Adrenal gland (tissue), 12 donors: ENCODE data around the gene LIM2. TPM values are rescaled to one million over a fixed set of nuclear protein-coding genes. Genes with fewer than 3 reads are reported as not detected.
A peak's percentile ranks its signal among the peaks of the same experiment; 100 is the strongest.

Source experiments
- DNase-seq, 7 donors: peaks; one replicate each; pipeline ENCODE4 v3.0.0-alpha.2; 2019 to 2020
- H3K27ac ChIP-seq, 5 donors: fragments of 200-600 bp; sonication (generic) in 4 of 5; 1 replicate in 3 of 5; 2 replicates in 2 of 5; pipeline versions ENCODE4 v1.5.1 to v1.8.0; 2016 to 2020; ENCODE audit warnings: mild to moderate bottlenecking in 1 of 5
- H3K27me3 ChIP-seq: fragments of 200-600 bp; 2 replicates; pipeline ENCODE4 v1.8.0; 2021
- H3K36me3 ChIP-seq, 2 donors: fragments of 200-600 bp; replicated peaks in 1 of 2; 1 replicate in 1 of 2; 2 replicates in 1 of 2; pipeline versions ENCODE4 v1.5.1 to v1.8.0; 2018 to 2022
- H3K4me1 ChIP-seq, 2 donors: fragments of 200-600 bp; replicated peaks in 1 of 2; 1 replicate in 1 of 2; 2 replicates in 1 of 2; pipeline versions ENCODE4 v1.5.1 to v1.8.0; 2018 to 2021
- H3K4me3 ChIP-seq, 4 donors: fragments of 200-600 bp; sonication (generic) in 3 of 4; one replicate each; pipeline ENCODE4 v1.5.1; 2016 to 2018
- H3K9me3 ChIP-seq, 3 donors: fragments of 200-600 bp; sonication (generic) in 1 of 3; replicated peaks in 1 of 3; 1 replicate in 2 of 3; 2 replicates in 1 of 3; pipeline versions ENCODE4 v1.5.1 to v1.8.0; 2016 to 2021
- POLR2A ChIP-seq, 2 donors: fragments of 450-650 bp; IDR thresholded peaks; one replicate each; pipeline ENCODE4 v1.6.1; 2017; ENCODE audit warnings: antibody characterized with exemption in 2 of 2, mild to moderate bottlenecking in 2 of 2, moderate library complexity in 1 of 2
- WGBS, 4 donors: extraction: QIAGEN DNeasy Blood & Tissue Kit in 2 of 4; methylation state at CpG; one replicate each; pipeline versions ENCODE4 v1.1.5 to v1.1.7; 2013 to 2017; 5-methylcytosine and 5-hydroxymethylcytosine counted together
- intact Hi-C, 2 donors: fragments of 100-400 bp; cut with DNase I; formaldehyde crosslinking; loops; one replicate each; pipeline versions ENCODE4 v1.14.1 to v1.15.0; 2022 to 2023
- polyA plus RNA-seq, 3 donors: library from polyadenylated mRNA; stranded (reverse); fragments of 200-250 nt in 2 of 3; fragments of 350-450 nt in 1 of 3; fragmentation: Illumina TruSeq in 1 of 3; extraction: RNeasy Lipid Tissue Mini Kit (QIAGEN cat#74804) in 1 of 3; gene quantifications; one replicate each; pipeline ENCODE4 v1.2.3, GENCODE V29; 2013 to 2014
- total RNA-seq, 9 donors: library from RNA; depleted of rRNA in 4 of 9; stranded (reverse); fragments of >200 nt in 4 of 9; fragments of 120-200 nt in 1 of 9; fragmentation: NEBNext Ultra II Directional in 1 of 9; extraction: Animal tissue kit (Norgen Biotek cat#: 25700) in 1 of 9; gene quantifications; one replicate each; pipeline versions ENCODE4 v1.1.0 to v1.2.4, GENCODE V29; 2013 to 2023
- TF ChIP-seq, protein P1 (sequence below), 6 experiments: fragments of 450-650 bp in 4 of 6; fragments of 200-600 bp in 2 of 6; sonication (generic) in 1 of 6; IDR thresholded peaks; 1 replicate in 5 of 6; 2 replicates in 1 of 6; pipeline versions ENCODE4 v1.5.1 to v1.8.0; 2016 to 2021; ENCODE audit warnings: antibody characterized with exemption in 6 of 6, mild to moderate bottlenecking in 2 of 6, moderate library complexity in 1 of 6
- donor health status: healthy with polysubstance abuse.
- donor health status: Bipolar disorder and iron deficiency.
- donor health status: DM: yes; HTN: yes; CAD: no.
- donor health status: DM: no; HTN: no; CAD: no.
- donor health status: DM: no; HTN: no; CAD: no.
- donor health status: DM: yes; HTN: yes; CAD: no.

Gene LIM2
- total and polyA plus RNA-seq, 12 donors, result not detected

DNA sequence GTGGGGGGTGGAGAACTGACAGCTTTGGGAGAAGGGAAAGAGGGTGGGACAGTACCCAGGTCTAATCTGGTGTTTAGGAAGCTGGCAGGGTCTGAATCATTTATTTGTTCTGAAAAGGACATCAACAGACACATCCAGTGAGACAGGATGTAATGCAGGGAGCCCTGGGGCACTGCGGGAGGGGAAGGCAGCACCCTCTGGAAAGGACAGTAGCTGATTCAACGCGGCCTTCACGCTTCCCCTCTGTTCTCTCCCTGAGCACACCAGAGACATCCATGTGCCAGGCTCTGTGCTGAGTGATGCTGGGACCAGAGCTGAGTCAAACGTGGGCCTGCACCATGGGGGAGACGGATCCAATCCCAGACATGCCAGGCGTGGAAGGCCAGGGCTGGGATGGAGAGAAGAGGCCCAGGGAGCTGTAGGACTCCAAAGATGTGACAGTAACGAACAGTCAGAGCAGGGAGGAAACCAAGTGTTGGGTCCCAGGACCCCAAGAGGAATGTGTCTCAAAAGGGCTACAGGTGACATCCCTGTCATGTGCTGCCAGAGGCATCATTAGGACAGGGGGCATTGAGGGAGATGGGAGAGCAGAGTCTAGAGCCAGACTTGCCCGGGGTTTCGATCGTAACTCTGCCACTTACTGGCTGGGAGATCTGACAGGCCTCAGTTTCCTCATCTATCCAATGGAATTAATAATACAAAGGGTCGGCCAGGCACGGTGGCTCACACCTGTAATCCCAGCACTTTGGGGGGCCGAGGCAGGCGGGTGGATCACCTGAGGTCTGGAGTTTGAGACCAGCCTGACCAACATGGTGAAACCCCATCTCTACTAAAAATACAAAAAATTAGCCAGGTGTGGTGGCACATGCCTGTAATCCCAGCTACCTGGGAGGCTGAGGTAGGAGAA lies 23.3 kb downstream of the LIM2 start:
- Histone ChIP-seq H3K36me3 (no peaks in the 10 kb centered on the region), H3K27me3 (no peaks in the 10 kb centered on the region), H3K4me1 (peaks cover 16 to 46% of the 10 kb centered on the region in 2 donors), H3K9me3 (no peaks in the 10 kb centered on the region), H3K27ac (peak overlapping the region in 4 of 5 donors; percentile 17 to 96 (median 88)), H3K4me3 (no peak overlapping the region)
- DNase-seq, result peak in 6 of 7 donors; percentile 35 to 78 (median 65)
- WGBS, 4 donors, result 65 to 73% (median 68%) methylated on average over 15 of the region's 15 CpGs
- intact Hi-C loops, result no loop called here
- peak in 1 of 2 donors; percentile 35 for TF ChIP-seq POLR2A (IDR thresholded peaks at IDR 0.05)
- TF ChIP-seq, protein P1, sequence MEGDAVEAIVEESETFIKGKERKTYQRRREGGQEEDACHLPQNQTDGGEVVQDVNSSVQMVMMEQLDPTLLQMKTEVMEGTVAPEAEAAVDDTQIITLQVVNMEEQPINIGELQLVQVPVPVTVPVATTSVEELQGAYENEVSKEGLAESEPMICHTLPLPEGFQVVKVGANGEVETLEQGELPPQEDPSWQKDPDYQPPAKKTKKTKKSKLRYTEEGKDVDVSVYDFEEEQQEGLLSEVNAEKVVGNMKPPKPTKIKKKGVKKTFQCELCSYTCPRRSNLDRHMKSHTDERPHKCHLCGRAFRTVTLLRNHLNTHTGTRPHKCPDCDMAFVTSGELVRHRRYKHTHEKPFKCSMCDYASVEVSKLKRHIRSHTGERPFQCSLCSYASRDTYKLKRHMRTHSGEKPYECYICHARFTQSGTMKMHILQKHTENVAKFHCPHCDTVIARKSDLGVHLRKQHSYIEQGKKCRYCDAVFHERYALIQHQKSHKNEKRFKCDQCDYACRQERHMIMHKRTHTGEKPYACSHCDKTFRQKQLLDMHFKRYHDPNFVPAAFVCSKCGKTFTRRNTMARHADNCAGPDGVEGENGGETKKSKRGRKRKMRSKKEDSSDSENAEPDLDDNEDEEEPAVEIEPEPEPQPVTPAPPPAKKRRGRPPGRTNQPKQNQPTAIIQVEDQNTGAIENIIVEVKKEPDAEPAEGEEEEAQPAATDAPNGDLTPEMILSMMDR (IDR thresholded peaks at IDR 0.05), result no peak

DNA sequence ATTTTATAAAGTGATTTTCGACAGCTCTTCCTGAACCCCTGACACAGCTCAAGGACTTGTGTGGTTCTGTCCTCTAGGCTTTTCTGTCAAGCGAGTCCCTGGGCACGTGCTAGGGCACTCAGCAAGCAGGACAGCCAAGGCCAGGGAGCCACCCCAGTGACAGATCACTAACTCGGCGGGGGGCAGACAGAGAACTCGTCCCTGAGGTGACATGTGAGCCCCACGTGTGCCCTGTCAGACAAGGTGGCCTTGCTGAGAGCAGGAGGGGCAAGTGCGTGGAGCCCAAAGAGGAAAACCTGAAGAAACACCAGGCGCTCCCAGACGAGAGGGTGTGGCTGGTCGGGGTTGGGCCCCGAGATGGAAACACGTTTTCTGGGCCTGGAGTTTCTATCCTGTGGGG lies 26.5 kb downstream of the LIM2 start:
- Histone ChIP-seq H3K36me3 (no peaks in the 10 kb centered on the region), H3K4me3 (no peak overlapping the region), H3K27me3 (no peaks in the 10 kb centered on the region), H3K4me1 (peaks cover 16 to 44% of the 10 kb centered on the region in 2 donors), H3K9me3 (no peaks in the 10 kb centered on the region), H3K27ac (peak overlapping the region in 3 of 5 donors; percentile 52 to 68 (median 54))
- WGBS, 4 donors, result 43 to 53% (median 49%) methylated on average over 6 to 13 of the region's 13 CpGs
- intact Hi-C loops, result no loop called here
- TF ChIP-seq, protein P1 (IDR thresholded peaks at IDR 0.05), result no peak
- TF ChIP-seq POLR2A (IDR thresholded peaks at IDR 0.05), result no peak
- DNase-seq, result peak; percentile 62 to 89 (median 78)

DNA sequence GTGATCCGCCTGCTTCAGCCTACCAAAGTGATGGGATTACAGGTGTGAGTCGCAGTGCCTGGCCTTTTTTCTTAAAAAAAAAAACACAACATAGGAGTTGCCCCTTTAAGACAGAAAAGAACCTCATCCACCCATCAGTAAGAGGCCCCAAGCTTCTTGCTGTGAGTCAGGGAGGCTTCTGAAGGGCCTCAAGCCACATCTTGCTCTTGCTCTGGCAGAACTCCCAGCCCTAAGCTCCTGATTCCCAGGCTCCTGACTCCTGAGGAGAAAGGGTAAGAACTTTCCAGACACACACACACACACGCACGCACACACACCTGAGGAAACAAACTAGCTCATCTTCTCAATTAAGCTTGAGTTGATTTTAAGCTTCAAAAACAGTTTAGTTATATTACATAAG lies 28.5 kb downstream of the LIM2 start:
- Histone ChIP-seq H3K4me1 (peaks cover 1 to 39% of the 10 kb centered on the region in 2 donors), H3K4me3 (no peak overlapping the region), H3K27ac (no peak overlapping the region), H3K9me3 (no peaks in the 10 kb centered on the region), H3K36me3 (no peaks in the 10 kb centered on the region), H3K27me3 (no peaks in the 10 kb centered on the region)
- peak in 1 of 7 donors; percentile 51 for DNase-seq
- TF ChIP-seq, protein P1 (IDR thresholded peaks at IDR 0.05), result no peak
- no peak for TF ChIP-seq POLR2A (IDR thresholded peaks at IDR 0.05)
- intact Hi-C loops, result no loop called here
- WGBS, 4 donors, result 92 to 98% (median 97%) methylated on average over 4 of the region's 4 CpGs

DNA sequence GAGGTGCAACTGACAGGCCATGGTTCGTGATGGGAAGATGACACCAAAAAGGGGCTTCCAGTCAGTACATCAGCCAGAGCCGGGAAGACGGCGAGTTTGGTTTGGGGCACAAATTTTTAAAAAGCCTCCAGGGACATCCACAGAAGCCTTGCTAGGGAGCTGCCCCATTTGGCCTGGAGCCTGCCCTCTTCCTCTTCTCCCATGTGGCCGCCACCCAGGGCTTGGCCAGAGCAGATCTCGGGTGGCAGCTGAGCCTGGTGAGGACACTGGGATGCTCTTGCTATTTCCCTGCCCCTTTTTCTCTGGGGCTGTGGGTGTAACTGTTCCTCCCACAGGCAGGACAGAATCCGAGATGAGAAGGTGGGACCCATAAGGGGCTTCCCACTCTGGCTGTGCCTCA lies 29.8 kb downstream of the LIM2 start:
- no peaks in the 10 kb centered on the region for H3K9me3 ChIP-seq
- 86 to 94% (median 89%) methylated on average over 6 to 7 of the region's 7 CpGs for WGBS, 4 donors
- H3K27me3 ChIP-seq, result no peaks in the 10 kb centered on the region
- no peak for DNase-seq
- intact Hi-C loops, result no loop called here
- H3K27ac ChIP-seq, result no peak overlapping the region
- no peak for TF ChIP-seq POLR2A (IDR thresholded peaks at IDR 0.05)
- TF ChIP-seq, protein P1 (IDR thresholded peaks at IDR 0.05), result no peak
- H3K4me3 ChIP-seq, result no peak overlapping the region
- H3K4me1 ChIP-seq, result peaks cover 0 to 27% of the 10 kb centered on the region in 2 donors
- peaks cover 0 to 1% of the 10 kb centered on the region in 2 donors for H3K36me3 ChIP-seq
